Heart right ventricle (tissue), 16 donors: ENCODE data around the gene MED13. TPM values are rescaled to one million over a fixed set of nuclear protein-coding genes. Genes with fewer than 3 reads are reported as not detected.

Source experiments
- ATAC-seq, 8 donors: fragments of 200-7000 bp; cut with Tn5 transposase; one replicate each; pipeline ENCODE4 v1.9.1; 2020; ENCODE audit warnings: mild to moderate bottlenecking in 8 of 8, moderate library complexity in 8 of 8, moderate number of reproducible peaks in 1 of 8
- DNase-seq, 2 donors: peaks; one replicate each; pipeline ENCODE4 v3.0.0-alpha.2; 2020
- H3K27ac ChIP-seq, 10 donors: fragments of 200-600 bp; sonication (generic) in 2 of 10; one replicate each; pipeline versions ENCODE4 v1.5.0 to v1.8.0; 2020 to 2022; ENCODE audit warnings: mild to moderate bottlenecking in 3 of 10
- H3K27me3 ChIP-seq, 7 donors: fragments of 200-600 bp; one replicate each; pipeline ENCODE4 v1.8.0; 2021 to 2022; ENCODE audit warnings: mild to moderate bottlenecking in 2 of 7
- H3K36me3 ChIP-seq, 9 donors: fragments of 200-600 bp; sonication (generic) in 1 of 9; one replicate each; pipeline versions ENCODE4 v1.5.0 to v1.8.0; 2020 to 2022; ENCODE audit warnings: mild to moderate bottlenecking in 2 of 9
- H3K4me1 ChIP-seq, 9 donors: fragments of 200-600 bp; sonication (generic) in 1 of 9; one replicate each; pipeline versions ENCODE4 v1.5.0 to v1.8.0; 2020 to 2022; ENCODE audit warnings: mild to moderate bottlenecking in 4 of 9
- H3K4me3 ChIP-seq, 10 donors: fragments of 200-600 bp; sonication (generic) in 2 of 10; one replicate each; pipeline versions ENCODE4 v1.5.0 to v1.8.0; 2020 to 2022; ENCODE audit warnings: mild to moderate bottlenecking in 7 of 10, moderate library complexity in 2 of 10
- H3K9me3 ChIP-seq, 11 donors: fragments of 200-600 bp in 10 of 11; sonication (generic) in 2 of 11; one replicate each; pipeline versions ENCODE4 v1.5.0 to v1.8.0; 2013 to 2022; ENCODE audit warnings: mild to moderate bottlenecking in 2 of 11, control low read depth in 1 of 11, moderate library complexity in 1 of 11
- WGBS, 2 donors: extraction: QIAGEN DNeasy Blood & Tissue Kit; methylation state at CpG; one replicate each; pipeline ENCODE4 v1.1.7; 2013; ENCODE audit warnings: inconsistent platforms in 1 of 2; 5-methylcytosine and 5-hydroxymethylcytosine counted together
- intact Hi-C, 10 donors: fragments of 100-400 bp; cut with DNase I; formaldehyde crosslinking; loops; one replicate each; pipeline versions ENCODE4 v1.11.1 to v1.14.2; 2022
- polyA plus RNA-seq, 2 donors: library from polyadenylated mRNA; stranded (reverse); fragments of 200-250 nt; gene quantifications; one replicate each; pipeline ENCODE4 v1.2.3, GENCODE V29; 2013
- total RNA-seq, 10 donors: library from RNA; stranded (reverse); fragmentation: NEBNext Ultra II Directional in 3 of 10; extraction: Animal tissue kit (Norgen Biotek cat#: 25700) in 3 of 10; gene quantifications; one replicate each; pipeline versions ENCODE4 v1.2.1 to v1.2.4, GENCODE V29; 2021 to 2023
- TF ChIP-seq, protein P1 (sequence below), 9 donors: fragments of 200-600 bp; sonication (generic) in 2 of 9; IDR thresholded peaks; one replicate each; pipeline versions ENCODE4 v1.5.0 to v1.8.0; 2021 to 2022; ENCODE audit warnings: antibody characterized with exemption in 9 of 9, mild to moderate bottlenecking in 5 of 9, moderate library complexity in 1 of 9
- donor health status: Arrhythmogenic right ventricular cardiomyopathy.
- donor health status: ischemic (EF 13 %, LVEDD 7.1; RV severe dilation, severe dysfunction).
- donor health status: healthy with polysubstance abuse.
- donor health status: DM: no; HTN: yes; CAD: no.
- donor health status: DM: no; HTN: no; CAD: no.
- donor health status: ischemic (EF 25% LVEDD 6.9; RV normal size, moderate dysfunction).
- donor health status: ischemic (EF 25% LVEDD 5.7; RV mildly dilated, moderate dysfunction).
- donor health status: healthy.
- donor health status: DM: yes; HTN: yes; CAD: no.
- donor health status: Ischemic cardiomyopathy.
- donor health status: ischemic (EF 35%, LVEDD 5.7; RV mildly dilated, moderate dysfunction).
- donor health status: nonischemic (EF 11% LVEDD 7.7; RV severe dilation, severe dysfunction).
- donor health status: DM: yes; HTN: yes; CAD: no.
- donor health status: PGD.
- donor health status: ischemic (EF 29% LVEDD 5.4; RV normal size, mild dysfunction).
- donor health status: nonischemic (EF 23%, LVEDD 6.1; RV moderate dilation, normal function).

The MED13 gene
- total and polyA plus RNA-seq, 12 donors: 4.1 to 51.6 (median 35.7) TPM

DNA sequence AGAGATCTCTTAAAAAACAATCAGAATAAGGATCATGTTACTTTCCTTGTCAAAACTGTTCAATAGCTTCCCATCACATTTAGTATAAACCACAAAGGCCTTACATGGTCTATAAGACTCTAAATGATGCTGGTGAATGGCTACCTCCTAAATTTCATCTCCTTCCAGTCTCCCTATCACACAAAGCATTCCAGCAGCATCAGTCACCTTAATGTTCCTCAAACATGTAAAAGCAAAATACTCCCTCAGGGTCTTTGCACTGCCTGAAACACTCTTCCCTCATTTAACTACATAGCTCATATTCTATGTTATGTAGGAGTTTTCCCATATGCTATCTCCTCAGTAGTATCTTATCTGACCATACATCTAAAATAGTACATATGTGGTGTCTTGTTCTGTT, 83.8 kb downstream of the MED13 start:
- peaks cover 0 to 100% (median 33%) of the 10 kb centered on the region in 9 donors for H3K36me3 ChIP-seq

DNA sequence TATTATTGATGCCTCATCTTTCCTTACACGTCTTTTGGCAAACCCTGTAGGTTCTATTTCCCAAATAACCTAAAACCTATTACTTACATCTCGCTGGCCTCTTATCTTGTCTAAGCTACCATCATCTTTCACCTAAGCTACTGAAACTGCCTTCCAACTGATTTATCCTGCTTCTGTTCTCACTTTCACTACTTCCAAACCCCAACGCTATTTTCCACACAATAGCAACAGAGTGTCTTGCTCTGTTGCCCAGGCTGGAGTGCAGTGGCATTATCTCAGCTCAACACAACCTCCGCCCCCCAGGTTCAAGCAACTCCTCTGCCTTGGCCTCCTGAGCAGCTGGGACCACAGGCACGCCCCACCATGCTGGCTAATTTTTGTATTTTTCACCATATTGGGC, 84.5 kb downstream of the MED13 start:
- Histone ChIP-seq H3K4me3 (no peak overlapping the region), H3K27me3 (no peaks in the 10 kb centered on the region), H3K36me3 (peaks cover 0 to 100% (median 33%) of the 10 kb centered on the region in 9 donors), H3K4me1 (peaks cover 0 to 9% (median 0%) of the 10 kb centered on the region in 9 donors), H3K27ac (no peak overlapping the region), H3K9me3 (no peaks in the 10 kb centered on the region)
- intact Hi-C loops: no loop called here
- ATAC-seq (no peak), DNase-seq (no peak)
- TF ChIP-seq, protein P1, sequence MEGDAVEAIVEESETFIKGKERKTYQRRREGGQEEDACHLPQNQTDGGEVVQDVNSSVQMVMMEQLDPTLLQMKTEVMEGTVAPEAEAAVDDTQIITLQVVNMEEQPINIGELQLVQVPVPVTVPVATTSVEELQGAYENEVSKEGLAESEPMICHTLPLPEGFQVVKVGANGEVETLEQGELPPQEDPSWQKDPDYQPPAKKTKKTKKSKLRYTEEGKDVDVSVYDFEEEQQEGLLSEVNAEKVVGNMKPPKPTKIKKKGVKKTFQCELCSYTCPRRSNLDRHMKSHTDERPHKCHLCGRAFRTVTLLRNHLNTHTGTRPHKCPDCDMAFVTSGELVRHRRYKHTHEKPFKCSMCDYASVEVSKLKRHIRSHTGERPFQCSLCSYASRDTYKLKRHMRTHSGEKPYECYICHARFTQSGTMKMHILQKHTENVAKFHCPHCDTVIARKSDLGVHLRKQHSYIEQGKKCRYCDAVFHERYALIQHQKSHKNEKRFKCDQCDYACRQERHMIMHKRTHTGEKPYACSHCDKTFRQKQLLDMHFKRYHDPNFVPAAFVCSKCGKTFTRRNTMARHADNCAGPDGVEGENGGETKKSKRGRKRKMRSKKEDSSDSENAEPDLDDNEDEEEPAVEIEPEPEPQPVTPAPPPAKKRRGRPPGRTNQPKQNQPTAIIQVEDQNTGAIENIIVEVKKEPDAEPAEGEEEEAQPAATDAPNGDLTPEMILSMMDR (IDR thresholded peaks at IDR 0.05): no peak
- 94 to 95% methylated on average over 5 of the region's 5 CpGs for WGBS, 2 donors

More for the DNA sequence above, 83.8 kb downstream of the MED13 start:
- TF ChIP-seq, protein P1 (IDR thresholded peaks at IDR 0.05): no peak
- DNase-seq: no peak
- no peak for ATAC-seq
- intact Hi-C loops: no loop called here
- Histone ChIP-seq H3K9me3 (no peaks in the 10 kb centered on the region), H3K27me3 (no peaks in the 10 kb centered on the region), H3K4me3 (no peak overlapping the region), H3K4me1 (peaks cover 0 to 13% (median 0%) of the 10 kb centered on the region in 9 donors), H3K27ac (no peak overlapping the region)

DNA sequence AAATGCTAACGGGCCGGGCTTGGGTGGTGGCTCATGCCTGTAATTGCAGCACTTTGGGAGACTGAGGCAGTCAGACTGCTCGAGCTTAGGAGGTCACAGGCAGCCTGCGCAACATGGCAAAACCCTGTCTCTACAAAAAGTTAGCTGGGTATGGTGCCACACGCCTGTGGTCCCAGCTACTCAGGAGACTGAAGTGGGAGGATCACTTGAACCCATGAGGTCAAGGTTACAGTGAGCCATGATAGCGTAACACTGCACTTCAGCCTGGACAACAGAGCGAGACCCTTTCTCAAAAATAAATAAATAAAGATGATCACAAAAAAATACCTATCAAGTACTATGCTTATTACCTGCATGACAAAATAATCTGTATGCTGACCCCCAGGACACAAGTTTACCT, 91.0 kb downstream of the MED13 start:
- no peaks in the 10 kb centered on the region for H3K27me3 ChIP-seq
- H3K4me3 ChIP-seq: no peak overlapping the region
- no peak overlapping the region for H3K27ac ChIP-seq
- ATAC-seq (no peak), DNase-seq (no peak)
- intact Hi-C loops: no loop called here
- peaks cover 0 to 100% (median 28%) of the 10 kb centered on the region in 9 donors for H3K36me3 ChIP-seq
- TF ChIP-seq, protein P1 (IDR thresholded peaks at IDR 0.05): no peak
- H3K4me1 ChIP-seq: peaks cover 0 to 12% (median 0%) of the 10 kb centered on the region in 9 donors
- WGBS, 2 donors: 97 to 98% methylated on average over 7 of the region's 7 CpGs
- H3K9me3 ChIP-seq: no peaks in the 10 kb centered on the region

DNA sequence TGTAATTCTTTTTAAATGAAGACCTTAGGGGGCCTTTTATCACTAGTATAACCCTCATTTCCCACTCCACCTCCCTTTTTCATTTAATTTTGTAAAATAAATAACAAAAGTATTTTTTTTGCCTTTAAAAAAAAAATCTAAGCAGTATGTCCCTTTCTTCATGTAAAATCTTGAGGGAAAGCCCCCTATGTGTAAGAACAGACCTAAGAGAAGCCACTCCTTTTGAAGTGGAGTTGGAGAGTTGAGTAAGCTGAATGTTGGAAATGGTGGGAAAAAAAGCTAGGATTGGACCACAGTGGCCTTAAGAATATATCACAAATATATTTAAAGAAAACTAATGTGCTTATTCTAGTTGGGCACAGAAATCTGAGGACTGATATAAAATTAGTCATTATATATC, 92.8 kb downstream of the MED13 start:
- TF ChIP-seq, protein P1 (IDR thresholded peaks at IDR 0.05): no peak
- Histone ChIP-seq H3K27ac (no peak overlapping the region), H3K4me1 (peaks cover 0 to 12% (median 0%) of the 10 kb centered on the region in 9 donors), H3K27me3 (no peaks in the 10 kb centered on the region), H3K4me3 (no peak overlapping the region), H3K9me3 (no peaks in the 10 kb centered on the region), H3K36me3 (peaks cover 0 to 100% (median 46%) of the 10 kb centered on the region in 9 donors)
- DNase-seq (no peak), ATAC-seq (no peak)
- intact Hi-C loops: no loop called here
